Activated CD4-positive, CD25-positive, alpha-beta regulatory T cell treated with anti-CD3 and anti-CD28 coated beads, Interleukin-2, amount 50 U/mL, for 24 hours (primary cell): ENCODE data around the gene GCFC2.
"Not testable (repeated sequence)": the region's sequence is repeated elsewhere in the genome, so short reads cannot be mapped to it uniquely, and the experiment has no call there.

Experiments used
- ATAC-seq, 2 donors: fragments of 150-1000 bp; cut with Tn5 transposase; one replicate each; pipeline ENCODE4 v1.10.0; 2021; ENCODE audit warnings: mild to moderate bottlenecking in 1 of 2, moderate library complexity in 1 of 2

The GCFC2 gene

DNA sequence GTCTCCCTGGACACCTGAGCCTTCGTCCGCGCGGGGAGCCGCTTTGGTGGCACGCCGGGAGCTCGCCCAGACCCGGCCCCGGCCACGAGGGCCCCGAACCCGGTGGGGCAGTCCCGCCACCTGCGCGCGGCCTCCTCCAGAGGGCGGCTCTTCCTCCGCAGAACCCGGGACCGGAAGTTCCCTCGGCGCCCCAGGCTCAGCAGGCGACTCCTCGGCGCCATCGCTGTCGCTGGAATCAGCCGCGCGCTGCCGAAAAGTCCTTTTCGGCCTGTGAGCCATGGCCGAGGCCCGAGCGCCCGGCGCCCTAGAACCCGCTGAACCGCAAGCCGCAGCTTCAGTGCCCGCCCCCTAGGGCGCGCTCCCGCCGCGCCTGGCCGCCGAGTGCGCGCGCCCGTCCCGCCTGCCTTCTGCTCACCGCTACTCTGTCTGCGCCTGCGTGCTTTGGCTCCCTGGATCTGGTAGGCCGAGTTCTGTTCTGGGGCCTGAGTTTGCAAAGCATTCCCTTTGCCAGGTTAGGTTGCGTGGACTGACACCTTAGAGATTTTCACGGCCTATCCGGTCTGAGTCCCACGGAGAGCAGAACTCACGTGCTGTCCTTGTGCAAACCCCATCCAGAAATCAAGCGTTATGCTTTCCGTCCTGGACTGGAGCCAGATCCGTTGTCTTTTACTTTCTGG is at the start of gene GCFC2:
GCFC2 (minus strand) TSS at position 339 of the 677 bp plus-strand sequence; CDS start at position 279, 60 bp downstream.
- ATAC-seq: peak; percentile 91 to 94

GRCh38 chr2:75752828-75753227 is 42.1 kb upstream of the GCFC2 start:
- ATAC-seq: no peak

DNA sequence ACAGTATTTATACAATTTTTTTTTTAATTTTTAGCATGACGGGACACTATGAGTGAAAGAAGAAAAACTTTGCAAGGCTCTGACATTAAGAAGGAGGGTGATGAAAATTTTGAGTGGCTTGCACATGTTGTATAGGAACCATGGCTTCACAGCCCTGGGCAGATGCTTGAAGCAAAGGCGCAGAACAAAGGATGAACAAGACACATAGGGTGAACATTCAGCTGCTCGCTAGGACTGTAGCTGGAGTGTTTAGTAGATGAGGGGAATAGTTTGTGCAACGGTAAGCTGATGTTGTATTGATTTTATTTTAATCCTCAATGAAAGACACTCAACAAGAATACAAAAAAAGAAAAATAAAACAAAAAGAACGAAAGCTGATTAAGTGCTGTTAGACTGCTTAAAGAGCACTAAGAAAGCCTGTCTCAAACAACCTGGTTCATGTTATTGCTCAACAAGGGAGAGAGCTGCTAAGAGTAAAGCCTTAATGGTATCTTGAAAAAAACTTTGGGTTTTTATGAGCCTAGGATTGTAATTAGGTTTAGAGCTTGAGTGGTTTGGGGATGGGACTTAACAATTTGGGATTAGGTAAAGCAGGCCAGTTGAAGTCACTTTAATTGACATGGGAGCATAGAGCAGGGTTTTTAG is 41.2 kb upstream of the GCFC2 start:
- no peak for ATAC-seq

DNA sequence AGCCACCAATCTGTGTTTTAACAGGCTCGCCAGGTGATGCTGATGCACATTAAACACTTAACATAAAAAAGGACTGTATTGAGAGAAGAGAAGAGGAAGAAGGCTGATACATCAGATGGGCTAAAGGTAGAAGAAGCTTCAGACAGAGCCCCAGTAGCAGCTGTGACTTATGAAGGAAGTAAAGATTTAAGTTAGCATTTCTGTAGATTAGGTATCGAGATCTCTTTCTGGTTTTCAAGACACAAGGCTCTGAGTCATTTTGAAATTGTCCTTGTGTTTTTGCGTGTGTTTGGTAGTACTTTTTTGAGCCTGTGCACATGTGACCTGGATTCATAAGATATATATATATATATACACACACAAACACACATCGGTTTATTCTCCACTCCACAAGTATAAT is 40.6 kb upstream of the GCFC2 start:
- no peak for ATAC-seq

- ATAC-seq: no peak
Observed at GRCh38 chr2:75737961-75738360, 27.2 kb upstream of the GCFC2 start.

- no peak for ATAC-seq
Observed at GRCh38 chr2:75736276-75736675, 25.6 kb upstream of the GCFC2 start.

DNA sequence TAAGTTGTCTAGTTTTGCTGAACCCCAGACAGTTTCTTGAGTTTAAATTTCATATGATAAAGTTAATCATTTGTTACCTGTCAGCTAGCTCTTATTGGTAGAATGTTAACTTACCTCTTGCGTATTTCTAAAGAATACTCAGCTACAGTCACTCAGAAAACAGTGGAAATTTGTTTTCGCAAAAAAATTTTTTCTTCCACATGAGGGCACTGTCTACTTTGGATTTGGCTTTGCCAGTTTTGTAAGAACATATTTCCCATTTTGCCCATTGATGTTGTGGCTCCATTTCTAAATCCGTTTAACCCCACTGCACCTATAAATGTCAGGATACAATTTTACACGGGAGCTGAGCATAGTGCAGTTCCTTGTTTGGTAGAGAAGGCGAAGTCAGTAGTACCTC is 19.1 kb upstream of the GCFC2 start:
- ATAC-seq: no peak

DNA sequence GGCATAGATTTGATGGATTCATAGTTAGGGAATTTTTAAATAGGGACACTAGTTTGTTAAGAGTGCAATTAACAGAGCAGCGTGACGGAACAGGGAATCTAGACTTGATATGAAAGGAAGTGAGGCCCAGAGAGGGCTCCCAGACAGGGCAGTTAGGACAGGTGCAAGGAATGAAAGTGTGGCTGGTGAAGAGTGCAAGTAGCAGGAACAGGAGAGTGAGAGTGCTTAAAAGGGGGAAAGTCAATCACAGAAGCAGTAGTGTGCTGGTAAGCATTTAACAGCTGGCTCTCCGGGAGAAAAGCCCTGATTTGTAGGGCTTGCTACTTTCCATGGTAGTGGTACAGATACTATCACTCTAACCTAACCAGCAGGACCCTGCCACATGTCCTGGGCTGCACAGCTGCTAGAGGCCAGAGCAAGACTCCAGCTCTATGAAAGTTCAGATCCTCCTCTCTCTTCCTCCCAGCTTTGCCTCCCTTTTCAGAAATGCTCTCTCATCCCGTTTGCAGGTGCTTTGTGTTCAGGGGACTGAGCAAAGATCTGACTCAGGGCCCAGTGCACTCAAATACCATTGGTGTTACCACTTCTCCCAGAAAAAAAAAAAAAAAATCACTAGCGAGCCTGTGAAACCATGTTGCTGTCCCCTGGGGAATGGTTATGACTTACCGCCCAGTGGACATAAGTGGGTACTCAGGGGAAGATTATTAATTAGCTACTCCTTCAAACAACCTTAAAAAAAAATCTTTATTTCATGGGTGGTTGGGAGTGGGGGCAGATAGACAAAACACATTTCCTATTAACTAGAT is 18.1 kb upstream of the GCFC2 start:
- ATAC-seq: no peak

DNA sequence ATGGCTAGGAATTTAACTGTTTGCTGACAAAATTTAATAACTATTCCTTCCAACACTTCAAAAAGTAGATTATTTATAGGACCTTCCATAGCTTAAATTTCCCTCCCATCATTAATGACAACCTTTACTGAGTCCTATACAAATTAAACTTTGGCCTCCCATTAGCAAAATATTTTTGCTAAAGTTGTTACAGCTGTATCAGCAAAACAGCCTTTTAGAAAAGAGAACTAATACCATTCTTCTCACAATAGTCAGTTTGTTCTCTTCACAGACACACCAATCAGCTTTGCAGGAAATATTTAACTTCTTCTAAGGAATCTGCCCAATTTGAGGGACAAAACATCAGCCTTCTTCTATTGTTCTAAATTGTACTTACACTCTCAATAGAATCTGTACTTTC is 12.0 kb upstream of the GCFC2 start:
- ATAC-seq: no peak

GRCh38 chr2:75720525-75720924 is 9.8 kb upstream of the GCFC2 start:
- ATAC-seq: no peak

GRCh38 chr2:75719616-75720015 is 8.9 kb upstream of the GCFC2 start:
- ATAC-seq: no peak

DNA sequence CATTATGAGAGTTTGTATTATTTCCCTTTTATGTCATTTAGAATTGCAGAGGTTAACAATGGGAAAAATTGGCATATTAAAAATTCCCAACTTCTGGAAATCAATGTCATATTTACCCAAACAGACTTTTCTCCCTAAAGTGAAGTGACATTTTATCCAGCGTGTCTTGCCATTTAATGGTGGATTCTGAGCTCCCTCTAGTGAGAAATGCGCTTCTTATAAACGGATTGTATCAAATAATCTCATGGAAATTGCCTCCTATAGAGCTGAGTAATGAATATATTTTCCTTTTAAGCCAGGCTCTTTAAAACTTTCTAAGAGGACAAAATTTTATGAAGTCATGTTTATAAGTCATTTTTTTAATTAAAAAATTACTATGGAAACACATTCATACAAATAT is 5.7 kb upstream of the GCFC2 start:
- no peak for ATAC-seq

- not testable (repeated sequence) for ATAC-seq
Observed at GRCh38 chr2:75711590-75711989, 875 bp upstream of the GCFC2 start.

DNA sequence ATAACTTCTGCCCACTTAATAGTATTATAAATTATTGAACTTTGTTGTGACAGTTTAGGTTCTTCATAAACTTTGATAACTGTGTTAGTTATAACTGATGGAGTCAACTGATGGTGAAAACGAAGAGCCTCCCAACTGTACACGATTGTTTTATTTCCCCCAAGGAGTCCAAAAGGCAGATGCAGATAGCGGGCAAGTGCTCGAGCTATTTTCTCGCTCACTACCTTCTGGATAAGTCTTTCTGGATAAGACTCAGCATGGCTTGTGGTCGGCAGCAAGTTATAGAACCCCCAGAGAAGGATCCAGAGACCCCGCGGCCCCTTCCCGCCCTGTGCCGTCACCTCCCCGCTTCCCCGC is 517 bp downstream of the GCFC2 start:
- ATAC-seq: no peak

- no peak for ATAC-seq
Observed at GRCh38 chr2:75709297-75709696, 1.4 kb downstream of the GCFC2 start.

GRCh38 chr2:75707901-75708300 is 2.8 kb downstream of the GCFC2 start:
- ATAC-seq: no peak

DNA sequence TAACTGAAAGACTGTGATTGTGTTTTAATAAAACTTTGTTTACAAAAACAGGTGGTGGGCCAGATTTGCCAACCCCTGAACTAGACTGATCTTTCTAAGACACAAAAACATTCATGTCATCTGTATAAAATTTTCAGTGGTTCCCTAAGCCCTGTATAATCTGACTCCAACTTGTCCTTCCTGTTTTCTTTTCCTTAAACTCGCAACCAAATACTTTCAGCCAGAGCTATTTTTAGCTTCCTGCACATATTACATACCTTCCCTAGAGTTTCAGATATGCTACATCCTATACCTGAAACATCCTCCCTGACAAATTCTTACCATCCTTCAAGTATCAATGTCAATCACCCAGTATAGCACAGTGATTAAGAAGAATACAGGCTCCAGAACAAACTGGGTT is 4.8 kb downstream of the GCFC2 start:
- no peak for ATAC-seq

DNA sequence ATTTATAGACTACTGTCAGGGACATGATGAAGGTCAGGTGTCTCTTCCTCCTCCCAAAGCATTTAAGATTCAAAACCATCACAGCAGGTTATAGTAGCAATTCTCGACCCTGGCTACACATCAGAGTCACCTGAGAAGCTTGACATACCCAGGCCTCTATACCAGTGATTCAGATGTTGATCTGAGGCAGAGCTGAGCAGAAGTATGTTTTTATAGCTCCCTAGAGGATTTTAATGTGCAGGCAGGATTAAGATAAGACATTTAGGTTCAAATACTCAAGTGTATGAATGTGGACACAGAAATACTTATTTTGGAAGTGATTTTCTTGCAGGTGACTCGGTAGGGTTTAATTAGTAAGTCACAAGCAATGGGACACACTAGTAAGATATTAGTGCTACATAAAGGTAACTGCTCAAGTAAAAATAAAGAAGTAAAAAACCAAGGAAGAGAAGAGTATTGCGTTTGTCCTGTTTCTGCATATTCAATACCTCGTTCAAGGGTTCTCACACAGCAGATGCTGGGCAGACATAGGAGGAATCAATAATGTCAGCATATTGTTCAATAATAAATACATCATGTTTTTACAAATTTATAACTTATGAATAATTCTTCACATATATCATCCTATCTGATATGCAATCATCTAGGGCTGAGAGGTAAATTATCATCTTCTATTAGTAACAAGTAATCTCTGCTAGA is 7.0 kb downstream of the GCFC2 start:
- ATAC-seq: no peak

DNA sequence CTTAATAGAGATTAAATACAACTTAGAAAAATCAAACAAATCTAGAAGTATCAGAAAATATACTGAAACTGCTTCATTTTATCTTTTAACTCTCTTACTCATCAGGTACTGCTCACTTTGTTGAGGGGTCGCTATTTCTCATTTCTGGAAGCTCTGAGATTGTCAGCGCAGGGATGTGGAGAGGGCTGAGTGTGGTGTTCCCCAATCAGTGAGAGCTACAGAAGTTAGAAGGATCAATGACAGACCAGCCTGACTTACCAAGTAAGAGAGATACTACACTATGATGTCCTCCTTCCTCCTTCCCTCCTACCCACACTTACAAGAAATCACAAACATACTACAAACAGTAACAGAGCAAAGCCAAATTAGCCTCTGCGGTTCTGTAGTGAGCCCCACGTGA is 8.1 kb downstream of the GCFC2 start:
- ATAC-seq: no peak

DNA sequence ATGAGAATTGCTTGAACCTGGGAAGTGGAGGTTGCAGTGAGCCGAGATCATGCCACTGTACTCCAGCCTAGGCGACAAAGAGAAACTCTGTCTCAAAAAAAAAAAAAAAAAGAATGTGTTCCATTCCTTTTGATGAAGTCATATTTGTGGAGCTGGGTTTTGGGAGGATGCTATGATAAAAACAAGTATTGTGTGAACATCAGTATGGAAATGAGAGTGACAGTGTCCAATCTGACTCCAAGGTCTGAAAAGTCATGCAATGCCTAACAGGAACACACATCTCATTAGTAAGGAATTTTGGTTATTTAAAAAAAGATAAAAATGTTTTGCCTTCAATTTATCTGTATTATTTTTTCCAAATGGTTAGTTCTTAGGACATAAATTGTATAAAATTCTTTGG is 11.8 kb downstream of the GCFC2 start:
- no peak for ATAC-seq

DNA sequence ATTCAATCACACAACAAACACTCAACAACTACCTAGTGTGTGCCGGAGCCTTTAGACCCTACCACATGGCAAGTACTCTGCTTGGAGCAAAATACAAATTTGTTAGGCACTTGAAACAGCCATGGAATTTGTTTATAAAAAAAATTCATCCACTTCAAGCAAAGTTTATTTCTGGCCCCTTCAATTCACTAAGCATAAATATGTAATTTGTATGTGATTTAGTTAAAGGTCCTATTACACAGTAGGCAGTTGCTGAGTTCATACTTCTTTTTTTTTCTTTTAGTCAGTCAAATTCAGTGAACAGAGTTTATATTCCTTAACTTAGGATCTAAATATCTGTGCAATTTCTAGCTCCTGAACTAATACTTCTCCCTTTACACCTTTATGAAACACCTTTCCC is 22.5 kb downstream of the GCFC2 start:
- no peak for ATAC-seq

- not testable (repeated sequence) for ATAC-seq
Observed at GRCh38 chr2:75683430-75683829, 27.3 kb downstream of the GCFC2 start.

DNA sequence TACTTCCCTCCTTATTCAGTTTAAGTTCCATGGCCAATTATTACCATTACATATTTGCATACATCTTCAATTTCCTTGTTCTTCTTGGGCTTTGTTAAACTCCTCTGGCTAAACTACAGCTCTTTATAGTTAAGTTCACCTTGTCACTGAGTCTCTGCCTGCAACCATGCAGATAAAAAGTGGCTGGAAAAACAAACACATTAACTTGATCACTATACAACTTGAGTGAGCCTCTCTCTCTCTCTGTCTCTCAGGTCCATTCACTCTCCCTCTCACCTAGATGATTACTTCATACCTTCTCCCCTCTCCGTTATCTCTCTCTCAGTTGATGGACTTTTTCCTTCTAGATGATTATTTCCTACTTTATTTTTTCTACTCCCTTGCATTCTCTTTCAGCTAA is 30.3 kb downstream of the GCFC2 start:
- no peak for ATAC-seq
